Umbilical cord (tissue), 2 donors: ENCODE measurements around the gene ZNF804B. TPM values are rescaled to one million over a fixed set of nuclear protein-coding genes. Genes with fewer than 3 reads are reported as not detected.
A peak's percentile ranks its signal among the peaks of the same experiment; 100 is the strongest.

ENCODE experiments used
- DNase-seq: peaks from one replicate; pipeline ENCODE4 v3.0.0-alpha.2; 2015; ENCODE audit warnings: low spot score
- total RNA-seq: library from RNA; depleted of rRNA; stranded (reverse); fragments of >200 nt; gene quantifications from one replicate; pipeline ENCODE4 v1.2.3, GENCODE V29; 2014; ENCODE audit warnings: low replicate concordance; ENCODE audit not compliant: insufficient read depth

ZNF804B gene
- total RNA-seq, 1 donor from 2014 or later, result 7.7 TPM

GRCh38 chr7:88835147-88835728 is 75.7 kb downstream of the ZNF804B start:
- DNase-seq, result peak; percentile 3

- DNase-seq, result no peak
Observed at GRCh38 chr7:88842201-88842600, 82.7 kb downstream of the ZNF804B start.

GRCh38 chr7:88845091-88845490 is 85.6 kb downstream of the ZNF804B start:
- no peak for DNase-seq

GRCh38 chr7:88851220-88851619 is 91.7 kb downstream of the ZNF804B start:
- DNase-seq, result no peak

- DNase-seq, result no peak
Observed at GRCh38 chr7:88859288-88859687, 99.8 kb downstream of the ZNF804B start.

GRCh38 chr7:88866265-88866863 is 106.9 kb downstream of the ZNF804B start:
- DNase-seq, result no peak

- no peak for DNase-seq
Observed at GRCh38 chr7:88867158-88867557, 107.7 kb downstream of the ZNF804B start.

GRCh38 chr7:88868456-88868855 is 109.0 kb downstream of the ZNF804B start:
- DNase-seq, result no peak

GRCh38 chr7:88881136-88881535 is 121.6 kb downstream of the ZNF804B start:
- no peak for DNase-seq

- no peak for DNase-seq
Observed at GRCh38 chr7:88885131-88885530, 125.6 kb downstream of the ZNF804B start.

GRCh38 chr7:88888684-88889083 is 129.2 kb downstream of the ZNF804B start:
- DNase-seq, result no peak

GRCh38 chr7:88910516-88910915 is 151.0 kb downstream of the ZNF804B start:
- no peak for DNase-seq

GRCh38 chr7:88912852-88913251 is 153.4 kb downstream of the ZNF804B start:
- DNase-seq, result no peak

GRCh38 chr7:88915615-88916014 is 156.1 kb downstream of the ZNF804B start:
- no peak for DNase-seq

- no peak for DNase-seq
Observed at GRCh38 chr7:88919478-88920131, 160.1 kb downstream of the ZNF804B start.

GRCh38 chr7:88922944-88923343 is 163.4 kb downstream of the ZNF804B start:
- DNase-seq, result no peak

GRCh38 chr7:88928276-88928675 is 168.8 kb downstream of the ZNF804B start:
- DNase-seq, result peak; percentile 3

- DNase-seq, result no peak
Observed at GRCh38 chr7:88929719-88930118, 170.2 kb downstream of the ZNF804B start.

GRCh38 chr7:88933285-88933684 is 173.8 kb downstream of the ZNF804B start:
- no peak for DNase-seq

- no peak for DNase-seq
Observed at GRCh38 chr7:88942815-88943501, 183.5 kb downstream of the ZNF804B start.

GRCh38 chr7:88951826-88952225 is 192.3 kb downstream of the ZNF804B start:
- no peak for DNase-seq

GRCh38 chr7:88964418-88964817 is 204.9 kb downstream of the ZNF804B start:
- DNase-seq, result no peak

GRCh38 chr7:88965371-88965770 is 205.9 kb downstream of the ZNF804B start:
- no peak for DNase-seq
